GM18868 (cell line): ENCODE results near the gene GOLGA3.
"Not testable (repeated sequence)": the region's sequence is repeated elsewhere in the genome, so short reads cannot be mapped to it uniquely, and the experiment has no call there.

Source experiments
- ATAC-seq: cut with Tn5 transposase; IDR thresholded peaks from one replicate; pipeline ENCODE4 v1.9.1; 2021; ENCODE audit warnings: mild to moderate bottlenecking, moderate library complexity; ENCODE audit not compliant: unreplicated experiment

GOLGA3 gene

GRCh38 chr12:132779781-132780353 lies 48.8 kb downstream of the GOLGA3 start:
- no peak for ATAC-seq

- no peak for ATAC-seq
These were observed 51.1 kb downstream of the GOLGA3 start for GRCh38 chr12:132777614-132778013.

GRCh38 chr12:132776816-132777568 lies 51.7 kb downstream of the GOLGA3 start:
- no peak for ATAC-seq

- not testable (repeated sequence) for ATAC-seq
These were observed 52.4 kb downstream of the GOLGA3 start for GRCh38 chr12:132776230-132776625.

- ATAC-seq = no peak
These were observed 53.0 kb downstream of the GOLGA3 start for GRCh38 chr12:132775502-132776229.

- ATAC-seq = no peak
These were observed 53.9 kb downstream of the GOLGA3 start for GRCh38 chr12:132774646-132775275.

- ATAC-seq = no peak
These were observed 54.5 kb downstream of the GOLGA3 start for GRCh38 chr12:132774159-132774558.

- no peak for ATAC-seq
These were observed 55.4 kb downstream of the GOLGA3 start for GRCh38 chr12:132773077-132773955.

GRCh38 chr12:132772606-132773005 lies 56.1 kb downstream of the GOLGA3 start:
- ATAC-seq = peak; percentile 54

- peak; percentile 55 for ATAC-seq
These were observed 57.4 kb downstream of the GOLGA3 start for GRCh38 chr12:132771126-132771838.

- ATAC-seq = no peak
These were observed 62.1 kb downstream of the GOLGA3 start for GRCh38 chr12:132766380-132767085.

- no peak for ATAC-seq
These were observed 63.3 kb downstream of the GOLGA3 start for GRCh38 chr12:132765361-132765760.

- ATAC-seq = no peak
These were observed 64.4 kb downstream of the GOLGA3 start for GRCh38 chr12:132764231-132764630.

- ATAC-seq = peak; percentile 75
These were observed 66.6 kb downstream of the GOLGA3 start for GRCh38 chr12:132761921-132762583.

GRCh38 chr12:132761032-132761920 lies 67.4 kb downstream of the GOLGA3 start, which contains the start of gene ANKLE2:
TSS of gene ANKLE2 (minus strand) at chr12:132761832. CDS start at chr12:132761798, 34 bp downstream.
- ATAC-seq = peak; percentile 27

- no peak for ATAC-seq
These were observed 69.3 kb downstream of the GOLGA3 start for GRCh38 chr12:132759359-132759758.

- not testable (repeated sequence) for ATAC-seq
These were observed 69.8 kb downstream of the GOLGA3 start for GRCh38 chr12:132758825-132759224.
